GM12875 (cell line): Measurements from ENCODE around the gene PANX2.

Experiments
- H3K4me3 ChIP-seq: one replicate; pipeline ENCODE4 v1.5.1; 2011; ENCODE audit warnings: low read depth, low read length, control low read depth
- TF ChIP-seq, protein P1 (sequence below): IDR thresholded peaks from 2 replicates; pipeline ENCODE4 v1.5.1; 2011; ENCODE audit warnings: low read depth, mild to moderate bottlenecking, control low read depth, inconsistent platforms, low read length, moderate library complexity, borderline replicate concordance; ENCODE audit not compliant: insufficient read depth

PANX2 gene

DNA sequence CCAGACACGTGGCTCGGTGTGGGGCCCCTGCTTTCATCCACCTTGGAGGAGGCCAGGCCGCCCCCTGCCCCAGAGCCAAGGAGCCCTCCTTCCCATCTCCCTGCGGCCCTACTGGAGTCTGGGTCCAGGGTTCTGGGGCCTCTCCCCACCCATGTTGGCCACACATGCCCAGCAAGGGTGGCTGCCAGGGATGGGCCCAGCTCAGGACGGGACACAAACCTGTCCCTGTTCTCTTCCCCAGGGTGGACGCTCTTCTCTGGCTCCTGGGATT, 4.6 kb downstream of the PANX2 start:
- no peak overlapping the region for H3K4me3 ChIP-seq
- TF ChIP-seq, protein P1, sequence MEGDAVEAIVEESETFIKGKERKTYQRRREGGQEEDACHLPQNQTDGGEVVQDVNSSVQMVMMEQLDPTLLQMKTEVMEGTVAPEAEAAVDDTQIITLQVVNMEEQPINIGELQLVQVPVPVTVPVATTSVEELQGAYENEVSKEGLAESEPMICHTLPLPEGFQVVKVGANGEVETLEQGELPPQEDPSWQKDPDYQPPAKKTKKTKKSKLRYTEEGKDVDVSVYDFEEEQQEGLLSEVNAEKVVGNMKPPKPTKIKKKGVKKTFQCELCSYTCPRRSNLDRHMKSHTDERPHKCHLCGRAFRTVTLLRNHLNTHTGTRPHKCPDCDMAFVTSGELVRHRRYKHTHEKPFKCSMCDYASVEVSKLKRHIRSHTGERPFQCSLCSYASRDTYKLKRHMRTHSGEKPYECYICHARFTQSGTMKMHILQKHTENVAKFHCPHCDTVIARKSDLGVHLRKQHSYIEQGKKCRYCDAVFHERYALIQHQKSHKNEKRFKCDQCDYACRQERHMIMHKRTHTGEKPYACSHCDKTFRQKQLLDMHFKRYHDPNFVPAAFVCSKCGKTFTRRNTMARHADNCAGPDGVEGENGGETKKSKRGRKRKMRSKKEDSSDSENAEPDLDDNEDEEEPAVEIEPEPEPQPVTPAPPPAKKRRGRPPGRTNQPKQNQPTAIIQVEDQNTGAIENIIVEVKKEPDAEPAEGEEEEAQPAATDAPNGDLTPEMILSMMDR: no peak

DNA sequence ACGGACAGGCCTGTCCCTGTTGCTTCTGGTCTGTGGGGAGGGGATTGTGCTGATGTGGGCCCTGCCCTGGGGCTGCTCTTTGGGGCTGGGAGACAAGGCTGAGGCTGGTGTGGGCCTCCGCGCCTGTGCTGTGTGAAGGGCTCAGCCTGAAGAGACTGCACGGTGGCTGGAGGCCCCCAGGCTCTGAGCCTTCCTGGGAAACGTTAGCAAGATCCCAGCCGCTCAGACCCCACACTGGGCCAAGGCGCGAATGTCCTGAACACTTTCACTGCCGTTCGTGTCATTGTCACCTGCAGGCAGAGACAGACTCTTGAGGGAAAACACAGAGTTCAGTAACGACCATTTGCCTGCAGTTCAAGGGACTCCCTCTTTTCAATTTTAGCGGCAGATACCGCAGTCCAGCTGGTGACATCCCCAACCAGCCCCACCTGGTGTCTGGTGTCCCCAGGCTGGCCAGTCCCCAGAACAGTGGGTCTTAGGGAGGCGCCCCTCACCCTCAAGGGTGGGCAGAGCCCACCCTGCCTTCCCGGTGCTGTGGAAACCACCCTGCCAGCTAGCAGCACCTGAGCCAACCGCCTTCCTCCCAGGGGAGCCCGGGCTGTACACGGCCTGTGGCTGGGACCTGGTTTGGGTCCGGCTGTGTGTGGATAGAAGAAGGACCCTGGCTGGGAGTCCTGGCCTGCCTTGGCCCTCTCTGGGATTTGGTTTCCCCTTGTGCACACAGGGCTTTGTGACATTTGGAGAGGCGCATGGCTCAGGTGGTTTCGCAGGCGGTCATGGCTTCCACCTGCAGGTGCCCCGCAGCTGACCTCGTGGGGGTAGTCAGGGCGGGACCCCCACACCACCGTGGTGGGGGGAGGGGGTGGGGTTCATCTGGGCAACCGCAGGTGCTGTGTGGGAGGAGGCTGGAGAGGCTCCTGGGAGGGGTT, 5.7 kb downstream of the PANX2 start:
- H3K4me3 ChIP-seq: no peak overlapping the region
- TF ChIP-seq, protein P1: no peak

DNA sequence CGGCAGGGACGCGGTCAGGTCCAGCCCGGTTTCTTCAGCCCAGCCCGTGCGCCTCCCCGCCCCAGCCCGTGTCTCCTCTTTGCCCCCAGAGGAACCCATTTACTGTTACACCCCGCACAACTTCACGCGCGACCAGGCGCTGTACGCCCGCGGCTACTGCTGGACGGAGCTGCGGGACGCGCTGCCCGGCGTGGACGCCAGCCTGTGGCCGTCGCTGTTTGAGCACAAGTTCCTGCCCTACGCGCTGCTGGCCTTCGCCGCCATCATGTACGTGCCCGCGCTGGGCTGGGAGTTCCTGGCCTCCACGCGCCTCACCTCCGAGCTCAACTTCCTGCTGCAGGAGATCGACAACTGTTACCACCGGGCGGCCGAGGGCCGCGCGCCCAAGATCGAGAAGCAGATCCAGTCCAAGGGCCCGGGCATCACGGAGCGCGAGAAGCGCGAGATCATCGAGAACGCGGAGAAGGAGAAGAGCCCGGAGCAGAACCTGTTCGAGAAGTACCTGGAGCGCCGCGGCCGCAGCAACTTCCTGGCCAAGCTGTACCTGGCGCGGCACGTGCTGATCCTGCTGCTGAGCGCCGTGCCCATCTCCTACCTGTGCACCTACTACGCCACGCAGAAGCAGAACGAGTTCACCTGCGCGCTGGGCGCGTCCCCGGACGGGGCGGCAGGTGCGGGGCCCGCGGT, 6.5 kb downstream of the PANX2 start:
- H3K4me3 ChIP-seq: no peak overlapping the region
- TF ChIP-seq, protein P1: no peak

DNA sequence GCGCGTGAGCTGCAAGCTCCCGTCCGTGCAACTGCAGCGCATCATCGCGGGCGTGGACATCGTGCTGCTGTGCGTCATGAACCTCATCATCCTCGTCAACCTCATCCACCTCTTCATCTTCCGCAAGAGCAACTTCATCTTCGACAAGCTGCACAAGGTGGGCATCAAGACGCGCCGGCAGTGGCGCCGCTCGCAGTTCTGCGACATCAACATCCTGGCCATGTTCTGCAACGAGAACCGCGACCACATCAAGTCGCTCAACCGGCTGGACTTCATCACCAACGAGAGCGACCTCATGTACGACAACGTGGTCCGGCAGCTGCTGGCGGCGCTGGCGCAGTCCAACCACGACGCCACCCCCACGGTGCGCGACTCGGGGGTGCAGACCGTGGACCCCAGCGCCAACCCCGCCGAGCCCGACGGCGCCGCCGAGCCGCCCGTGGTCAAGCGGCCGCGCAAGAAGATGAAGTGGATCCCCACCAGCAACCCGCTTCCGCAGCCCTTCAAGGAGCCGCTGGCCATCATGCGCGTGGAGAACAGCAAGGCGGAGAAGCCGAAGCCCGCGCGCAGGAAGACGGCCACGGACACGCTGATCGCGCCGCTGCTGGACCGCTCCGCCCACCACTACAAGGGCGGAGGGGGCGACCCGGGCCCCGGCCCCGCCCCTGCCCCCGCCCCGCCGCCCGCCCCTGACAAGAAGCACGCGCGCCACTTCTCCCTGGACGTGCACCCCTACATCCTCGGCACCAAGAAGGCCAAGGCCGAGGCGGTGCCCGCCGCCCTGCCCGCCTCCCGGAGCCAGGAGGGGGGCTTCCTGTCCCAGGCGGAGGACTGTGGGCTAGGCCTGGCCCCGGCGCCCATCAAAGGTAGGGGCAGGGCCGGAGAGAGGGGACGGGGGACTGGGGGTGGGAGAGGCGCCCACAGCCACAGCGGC, 7.3 kb downstream of the PANX2 start:
- TF ChIP-seq, protein P1: no peak
- H3K4me3 ChIP-seq: no peak overlapping the region

DNA sequence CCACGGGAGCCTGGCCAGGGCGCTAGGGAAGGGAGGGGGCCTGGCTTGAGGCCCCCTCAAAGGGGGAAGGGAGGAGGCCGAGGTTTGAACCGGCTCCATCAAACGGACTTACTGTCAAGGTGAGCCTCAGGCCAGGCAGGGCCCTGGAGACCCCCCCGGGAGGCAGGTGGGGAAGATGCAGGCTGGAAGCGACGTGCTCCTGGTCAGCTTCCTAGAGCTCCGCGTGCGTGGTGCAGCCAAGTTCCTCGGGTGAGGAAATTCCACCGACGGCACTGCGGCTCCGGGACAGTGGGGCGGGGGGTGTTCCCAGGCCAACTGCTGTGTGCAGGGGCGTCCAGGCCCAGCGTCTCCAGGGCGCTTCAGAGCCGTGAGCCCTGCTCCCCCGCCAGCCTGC, 7.9 kb downstream of the PANX2 start:
- TF ChIP-seq, protein P1: no peak
- no peak overlapping the region for H3K4me3 ChIP-seq

DNA sequence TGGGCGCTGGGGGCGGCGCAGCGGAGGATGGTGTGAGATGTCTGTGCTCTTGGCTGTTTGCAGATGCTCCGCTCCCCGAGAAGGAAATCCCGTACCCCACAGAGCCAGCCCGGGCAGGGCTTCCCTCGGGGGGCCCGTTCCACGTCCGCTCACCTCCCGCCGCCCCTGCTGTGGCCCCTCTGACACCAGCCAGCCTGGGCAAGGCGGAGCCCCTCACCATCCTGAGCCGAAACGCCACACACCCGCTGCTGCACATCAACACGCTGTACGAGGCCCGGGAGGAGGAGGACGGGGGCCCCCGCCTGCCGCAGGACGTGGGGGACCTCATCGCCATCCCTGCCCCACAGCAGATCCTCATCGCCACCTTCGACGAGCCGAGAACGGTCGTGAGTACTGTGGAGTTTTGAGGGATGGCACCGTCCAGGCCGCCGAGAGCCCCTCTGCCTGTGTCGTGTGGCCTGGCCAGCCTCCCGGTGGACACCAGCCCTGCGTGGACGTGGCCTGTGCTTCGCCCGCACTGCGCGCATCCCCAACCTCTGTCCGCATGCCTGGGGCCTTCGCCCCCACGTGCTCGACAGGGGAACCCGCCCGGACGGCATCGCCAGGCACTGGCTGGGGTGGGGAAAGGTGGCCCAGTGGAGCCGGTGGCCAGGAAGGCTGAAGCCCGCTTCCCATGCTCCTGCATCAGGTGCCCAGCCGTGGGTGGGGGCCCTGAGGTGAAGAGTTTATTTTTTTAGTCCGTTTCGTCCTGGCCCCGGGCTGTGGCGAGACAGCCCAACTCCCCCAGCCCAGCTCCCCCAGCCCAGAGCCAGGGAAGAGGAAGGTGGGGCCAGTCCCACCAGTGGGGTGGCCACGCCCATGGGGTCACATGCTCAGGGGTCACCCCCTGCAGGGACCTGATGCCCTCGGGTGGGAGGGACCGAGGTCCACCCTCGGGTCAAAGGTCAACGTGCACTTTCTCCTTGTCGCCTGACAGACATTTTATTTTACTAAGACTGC, 8.6 kb downstream of the PANX2 start:
- TF ChIP-seq, protein P1: no peak
- H3K4me3 ChIP-seq: no peak overlapping the region
